ENCODE results near the gene SORCS1. TPM values are rescaled to one million over a fixed set of nuclear protein-coding genes. Genes with fewer than 3 reads are reported as not detected.

SORCS1 gene
- total and polyA plus RNA-seq, 12 donors, result 0.30 to 5.5 (median 1.3) TPM

- Histone ChIP-seq H3K4me1 (peaks cover 0 to 9% (median 0%) of the 10 kb centered on the region in 9 donors), H3K4me3 (no peak overlapping the region), H3K9me3 (no peaks in the 10 kb centered on the region), H3K27me3 (peaks cover 0 to 7% (median 0%) of the 10 kb centered on the region in 7 donors), H3K27ac (no peak overlapping the region), H3K36me3 (no peaks in the 10 kb centered on the region)
- ATAC-seq, result no peak
- no peak for DNase-seq
- WGBS, 2 donors, result 72 to 75% methylated on average over 3 of the region's 3 CpGs
- no peak for TF ChIP-seq CTCF (IDR thresholded peaks at IDR 0.05)
- intact Hi-C loops (cut with DNase I), result no loop called here
These were observed 165.3 kb downstream of the SORCS1 start for GRCh38 chr10:106999118-106999707.

GRCh38 chr10:106997721-106998120 lies 166.8 kb downstream of the SORCS1 start:
- no peak for TF ChIP-seq CTCF (IDR thresholded peaks at IDR 0.05)
- Histone ChIP-seq H3K4me3 (no peak overlapping the region), H3K36me3 (no peaks in the 10 kb centered on the region), H3K27ac (peak overlapping the region in 1 of 10 donors; percentile 39), H3K27me3 (peaks cover 0 to 7% (median 0%) of the 10 kb centered on the region in 7 donors), H3K4me1 (peaks cover 0 to 9% (median 0%) of the 10 kb centered on the region in 9 donors), H3K9me3 (no peaks in the 10 kb centered on the region)
- DNase-seq, result peak in 1 of 2 donors; percentile 8
- intact Hi-C loops (cut with DNase I), result no loop called here
- WGBS, 2 donors, result 72 to 78% methylated on average over 4 of the region's 4 CpGs
- peak in 4 of 8 donors; percentile 49 to 81 (median 68) for ATAC-seq

GRCh38 chr10:106996510-106996909 lies 168.0 kb downstream of the SORCS1 start:
- intact Hi-C loops (cut with DNase I), result no loop called here
- Histone ChIP-seq H3K4me1 (peaks cover 0 to 9% (median 0%) of the 10 kb centered on the region in 9 donors), H3K9me3 (no peaks in the 10 kb centered on the region), H3K27ac (no peak overlapping the region), H3K36me3 (no peaks in the 10 kb centered on the region), H3K27me3 (peaks cover 0 to 6% (median 0%) of the 10 kb centered on the region in 7 donors), H3K4me3 (no peak overlapping the region)
- DNase-seq (no peak), ATAC-seq (no peak)
- 80 to 87% methylated on average over 3 of the region's 3 CpGs for whole genome bisulfite sequencing, 2 donors
- TF ChIP-seq CTCF (IDR thresholded peaks at IDR 0.05), result no peak

- Histone ChIP-seq H3K9me3 (no peaks in the 10 kb centered on the region), H3K27me3 (peaks cover 0 to 7% (median 0%) of the 10 kb centered on the region in 7 donors), H3K36me3 (no peaks in the 10 kb centered on the region), H3K4me3 (no peak overlapping the region), H3K27ac (no peak overlapping the region), H3K4me1 (no peaks in the 10 kb centered on the region)
- ATAC-seq (peak in 1 of 8 donors; percentile 67), DNase-seq (no peak)
- intact Hi-C loops (cut with DNase I), result no loop called here
- no peak for TF ChIP-seq CTCF (IDR thresholded peaks at IDR 0.05)
- WGBS, 2 donors, result 69 to 72% methylated on average over 4 of the region's 4 CpGs
These were observed 172.5 kb downstream of the SORCS1 start for GRCh38 chr10:106992055-106992454.
